NCI-H446 treated with DMSO at 0.1 percent for 48 hours (cell line): ENCODE results near the gene ANKRD13A.
"Not testable (repeated sequence)": the region's sequence is repeated elsewhere in the genome, so short reads cannot be mapped to it uniquely, and the experiment has no call there.

Source experiments
- DNase-seq: peaks from one replicate; lab custom pipeline; 2025; lab: John Stamatoyannopoulos, UW

The ANKRD13A gene

DNA sequence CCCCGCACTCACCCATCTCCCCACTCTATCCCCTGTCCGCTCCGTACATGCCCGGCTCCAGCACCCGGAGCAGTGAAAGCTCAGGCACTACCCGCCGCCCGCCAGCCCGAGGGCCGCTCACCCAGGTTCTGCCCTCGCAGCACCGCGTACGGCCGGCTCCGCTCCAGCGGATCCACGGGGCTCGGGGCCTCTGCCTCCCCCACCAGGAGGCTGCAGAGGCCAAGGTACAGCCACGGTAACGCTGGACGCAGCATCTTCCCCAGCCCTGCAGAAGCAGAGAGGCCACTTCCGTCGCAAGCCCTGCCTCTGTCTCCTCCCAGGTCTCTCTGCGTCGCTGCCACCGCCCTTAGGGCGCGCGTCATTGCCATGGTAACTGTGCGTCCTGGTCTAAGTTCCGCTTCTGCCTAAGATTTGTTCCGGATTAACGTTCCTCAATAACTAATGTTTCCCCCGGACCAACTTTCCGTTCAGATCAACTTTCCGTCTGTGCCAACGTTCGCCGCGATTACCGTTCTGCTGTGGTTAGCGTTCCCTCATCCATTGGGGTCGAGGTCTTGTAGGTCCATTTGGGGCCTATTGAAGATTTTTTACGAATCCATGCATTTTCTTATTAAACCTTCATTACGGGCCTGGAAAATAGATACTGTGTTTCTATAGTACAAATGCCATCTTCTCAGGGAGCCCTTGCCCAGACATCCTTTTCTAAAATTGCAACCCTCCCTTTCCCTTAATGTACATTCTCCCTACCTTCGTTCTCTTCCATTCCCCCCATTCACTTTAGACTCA, 49.2 kb downstream of the ANKRD13A start, which contains the start of gene C12orf76:
Gene C12orf76 (minus strand): TSS at position 281 of the 786 bp plus-strand sequence. CDS start 27 bp downstream, at position 254.
- DNase-seq: peak; percentile 88

GRCh38 chr12:110049034-110049433, 49.8 kb downstream of the ANKRD13A start:
- DNase-seq: not testable (repeated sequence)

GRCh38 chr12:110049666-110050065, 50.4 kb downstream of the ANKRD13A start:
- not testable (repeated sequence) for DNase-seq

- no peak for DNase-seq
Measured at GRCh38 chr12:110050927-110051326, 51.7 kb downstream of the ANKRD13A start.

- DNase-seq: not testable (repeated sequence)
Measured at GRCh38 chr12:110055375-110056352, 56.4 kb downstream of the ANKRD13A start.

DNA sequence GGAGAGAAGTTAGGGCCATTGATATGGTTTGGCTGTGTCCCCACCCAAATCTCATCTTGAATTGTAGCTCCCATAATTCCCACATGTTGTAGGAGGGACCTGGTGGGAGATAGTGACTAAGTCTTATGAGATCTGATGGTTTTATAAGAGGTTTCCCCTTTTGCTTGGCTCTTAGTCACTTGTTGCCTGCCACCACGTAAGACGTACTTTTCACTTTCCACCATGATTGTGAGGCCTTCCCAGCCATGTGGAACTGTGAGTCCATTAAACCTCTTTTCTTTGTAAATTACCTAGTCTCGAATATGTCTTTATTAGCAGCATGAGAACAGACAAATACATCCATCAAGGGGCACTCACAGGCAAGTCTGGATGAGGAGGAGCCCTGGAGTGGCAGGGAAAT, 57.4 kb downstream of the ANKRD13A start:
- DNase-seq: not testable (repeated sequence)

GRCh38 chr12:110058875-110059615, 59.8 kb downstream of the ANKRD13A start:
- DNase-seq: peak; percentile 74

GRCh38 chr12:110059651-110060000, 60.4 kb downstream of the ANKRD13A start:
- no peak for DNase-seq

DNA sequence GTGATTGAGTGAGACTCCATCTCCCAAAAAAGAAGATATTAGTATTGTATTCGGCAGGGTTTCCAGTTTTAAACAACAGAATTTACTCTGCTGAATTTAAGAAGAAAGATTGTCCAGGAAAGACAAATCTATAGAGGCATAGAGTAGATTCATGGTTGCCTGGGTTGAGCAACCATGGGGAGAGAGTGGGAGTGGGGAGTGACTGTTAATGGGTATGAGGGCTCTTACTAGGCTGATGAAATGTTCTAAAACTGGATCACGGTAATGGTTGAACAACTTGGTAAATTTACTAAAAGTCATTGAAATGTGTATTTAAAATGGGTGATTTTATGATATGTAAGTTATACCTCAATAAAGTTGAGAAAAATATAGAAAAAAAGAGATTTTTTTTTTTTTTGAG, 63.0 kb downstream of the ANKRD13A start:
- no peak for DNase-seq

DNA sequence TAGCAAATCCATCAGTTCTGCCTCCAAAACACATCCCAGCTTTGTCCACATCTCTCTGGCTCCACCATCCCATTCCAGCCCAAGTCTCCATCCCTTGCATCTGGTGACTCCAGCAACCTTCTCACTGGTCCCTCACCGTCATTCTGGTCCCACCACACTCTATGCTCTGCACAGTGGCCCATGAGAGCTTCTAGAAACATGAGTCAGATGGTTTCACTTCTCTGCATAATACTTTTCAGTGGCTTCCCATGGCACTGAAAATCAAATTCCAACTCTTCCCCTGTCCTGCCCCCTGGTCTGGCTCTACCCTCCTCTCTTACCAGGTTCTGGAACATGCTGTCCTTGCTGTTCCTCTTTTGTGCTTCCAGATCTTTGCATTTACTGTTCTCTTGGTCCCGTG, 66.3 kb downstream of the ANKRD13A start:
- DNase-seq: no peak

DNA sequence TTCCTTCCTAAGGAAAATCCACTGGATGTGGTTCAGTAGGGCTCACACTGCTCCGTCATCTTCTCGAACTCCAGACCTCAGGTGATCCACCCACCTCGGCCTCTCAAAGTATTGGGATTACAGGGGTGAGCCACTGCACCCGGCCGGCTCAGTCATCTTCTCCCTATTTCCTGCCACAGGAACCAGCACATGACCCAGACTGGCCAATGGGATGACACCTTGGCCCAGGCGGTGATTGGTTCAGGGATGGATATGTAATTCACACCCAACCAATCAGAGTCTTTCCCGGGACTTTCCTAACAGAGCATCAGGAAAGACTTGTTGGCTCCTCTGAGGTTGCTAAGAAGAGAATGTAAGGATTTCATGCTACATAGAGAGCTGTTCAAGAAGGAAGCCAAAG, 68.3 kb downstream of the ANKRD13A start:
- DNase-seq: no peak

- DNase-seq: not testable (repeated sequence)
Measured at GRCh38 chr12:110068115-110068514, 68.9 kb downstream of the ANKRD13A start.

GRCh38 chr12:110068654-110069053, 69.4 kb downstream of the ANKRD13A start:
- DNase-seq: no peak

DNA sequence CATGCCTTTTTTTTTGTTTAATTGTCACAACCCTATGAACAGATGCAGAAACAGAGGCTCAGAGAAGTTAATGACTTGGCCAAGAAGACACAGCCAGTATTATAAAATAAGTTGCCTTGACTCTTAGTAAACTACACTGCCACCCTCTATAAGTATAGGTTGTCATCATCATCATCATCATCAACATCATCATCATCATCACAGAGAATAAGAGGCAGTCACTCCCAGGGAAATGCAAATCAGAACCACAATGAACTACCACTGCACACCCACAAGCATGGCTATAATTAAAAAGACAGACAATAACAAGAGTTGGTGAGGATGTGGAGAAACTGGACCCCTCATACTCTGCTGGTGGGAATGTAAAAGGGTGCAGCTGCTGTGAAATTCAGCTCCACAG, 72.3 kb downstream of the ANKRD13A start:
- DNase-seq: no peak

DNA sequence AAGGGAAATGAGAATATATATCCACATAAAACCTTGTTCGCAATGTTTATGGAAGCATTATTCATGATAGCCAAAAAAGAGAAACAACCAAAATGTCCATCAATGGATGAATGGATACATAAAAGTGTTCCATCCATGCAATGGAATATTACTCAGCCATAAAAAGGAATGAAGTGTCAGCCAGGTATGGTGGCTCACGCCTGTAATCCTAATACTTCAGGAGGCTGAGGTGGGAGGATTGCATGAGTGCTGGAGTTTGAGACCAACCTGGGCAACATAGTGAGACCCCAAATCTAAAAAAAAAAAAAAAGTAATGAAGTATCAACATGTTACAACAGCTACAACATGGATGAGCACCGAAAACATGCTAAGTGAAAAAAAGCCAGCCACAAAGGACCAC, 72.7 kb downstream of the ANKRD13A start:
- no peak for DNase-seq

- DNase-seq: not testable (repeated sequence)
Measured at GRCh38 chr12:110072636-110073035, 73.4 kb downstream of the ANKRD13A start.

DNA sequence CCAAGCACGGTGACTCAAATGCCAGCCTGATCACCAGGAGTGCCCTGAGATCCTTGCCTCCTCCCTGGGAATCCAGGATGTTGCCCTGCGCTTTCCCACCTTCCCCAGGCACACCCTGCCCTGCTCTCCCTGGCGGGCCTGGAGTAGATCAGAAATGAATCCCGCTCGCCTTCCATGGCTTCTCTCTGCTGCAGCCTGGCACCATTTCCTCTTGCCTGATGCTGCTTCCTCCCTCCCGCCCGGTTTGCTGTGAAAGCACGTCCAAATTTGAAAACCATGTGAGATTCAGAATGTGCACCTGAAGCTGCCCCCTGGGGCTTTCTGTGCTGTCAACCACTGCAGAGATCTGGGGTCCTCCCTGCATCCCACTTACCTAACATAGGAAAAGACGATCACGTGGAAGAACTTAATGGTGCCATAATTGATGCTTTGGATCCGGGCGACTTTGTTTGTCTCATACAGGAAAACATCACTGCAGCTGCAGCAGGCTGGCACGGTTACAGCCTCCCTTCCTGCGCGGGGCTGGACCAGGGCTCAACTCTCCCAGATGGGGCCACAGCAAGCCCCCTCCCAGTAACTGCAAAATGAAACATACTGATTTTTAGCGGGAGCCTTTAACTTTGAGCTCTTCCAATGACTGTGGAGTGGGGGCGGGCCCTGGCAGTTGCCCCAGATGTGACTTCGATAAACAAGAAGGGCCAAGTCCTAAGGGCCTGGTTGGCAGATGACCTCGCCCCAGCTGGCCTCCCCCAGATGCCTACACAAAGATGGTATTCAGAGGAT, 74.0 kb downstream of the ANKRD13A start:
- peak; percentile 2 for DNase-seq

- DNase-seq: no peak
Measured at GRCh38 chr12:110074089-110074488, 74.9 kb downstream of the ANKRD13A start.

GRCh38 chr12:110075880-110076279, 76.7 kb downstream of the ANKRD13A start:
- DNase-seq: no peak

DNA sequence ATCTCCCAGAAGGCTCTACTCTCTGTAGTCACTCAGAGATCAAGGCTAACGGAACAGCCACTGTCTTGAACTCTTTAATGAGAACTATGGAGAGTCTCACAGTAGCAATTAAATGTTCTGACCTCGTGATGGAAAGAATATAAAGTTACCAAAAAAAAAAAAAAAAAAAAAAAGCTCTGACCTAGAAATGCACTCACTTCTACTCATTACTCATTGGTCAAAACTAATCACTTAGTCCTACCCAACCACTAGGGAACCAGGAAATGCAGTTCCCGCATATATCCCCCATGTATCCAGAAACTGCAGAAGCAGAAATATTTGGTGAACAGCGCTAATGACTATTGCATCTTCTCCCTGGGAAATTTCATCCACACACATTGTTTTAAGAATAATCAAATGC, 78.6 kb downstream of the ANKRD13A start:
- no peak for DNase-seq
